ENCODE measurements around the gene MLLT1. TPM values are rescaled to one million over a fixed set of nuclear protein-coding genes. Genes with fewer than 3 reads are reported as not detected.
A peak's percentile ranks its signal among the peaks of the same experiment; 100 is the strongest.

MLLT1 gene
- total RNA-seq, 1 experiment from 2014 or later: 58.3 TPM

DNA sequence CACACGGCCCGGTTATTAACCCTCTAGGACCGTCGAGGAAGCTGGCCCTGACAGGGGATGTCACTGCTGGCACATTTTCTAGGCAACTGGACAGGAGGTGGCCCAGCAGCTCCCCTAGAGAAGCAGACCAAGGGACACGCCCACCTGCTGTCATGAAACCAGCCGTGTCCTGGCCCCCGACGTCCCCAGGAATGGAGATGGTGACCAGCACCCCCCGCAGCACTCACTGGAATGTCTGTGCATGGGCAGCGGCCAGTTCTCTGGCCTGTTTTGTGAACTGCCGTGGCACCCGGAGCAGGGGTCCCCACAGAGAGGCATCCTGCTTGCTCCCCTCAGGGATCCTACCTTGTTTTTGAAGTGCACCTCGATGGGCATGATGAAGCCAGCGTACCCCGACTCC lies 17.9 kb downstream of the MLLT1 start:
- Histone ChIP-seq H3K4me3 (ENCODE audit: low read depth in 2 of 2, low read length in 2 of 2) (no peak overlapping the region), H3K27ac (ENCODE audit: low read length) (no peak overlapping the region), H3K27me3 (ENCODE audit: control insufficient read depth, insufficient read depth, low read length) (no peaks in the 10 kb centered on the region), H3K9me3 (ENCODE audit: control insufficient read depth, insufficient read depth, low read depth, low read length) (no peaks in the 10 kb centered on the region), H3K4me1 (ENCODE audit: control insufficient read depth, insufficient read depth, low read length) (no peaks in the 10 kb centered on the region), H3K36me3 (ENCODE audit: control insufficient read depth, insufficient read depth, low read length) (no peaks in the 10 kb centered on the region)
- intact Hi-C loops (cut with micrococcal nuclease; ENCODE audit: unreplicated experiment): no loop called here
- TF ChIP-seq POLR2AphosphoS5 (IDR thresholded peaks at IDR 0.05; ENCODE audit: low read depth, low read length) (no peak), SIN3A (IDR thresholded peaks at IDR 0.05; ENCODE audit: borderline replicate concordance, insufficient read depth, low read depth, low read length) (no peak), TCF7L2 (IDR thresholded peaks at IDR 0.05; ENCODE audit: low read depth, low read length) (no peak)
- TF ChIP-seq, protein P1, sequence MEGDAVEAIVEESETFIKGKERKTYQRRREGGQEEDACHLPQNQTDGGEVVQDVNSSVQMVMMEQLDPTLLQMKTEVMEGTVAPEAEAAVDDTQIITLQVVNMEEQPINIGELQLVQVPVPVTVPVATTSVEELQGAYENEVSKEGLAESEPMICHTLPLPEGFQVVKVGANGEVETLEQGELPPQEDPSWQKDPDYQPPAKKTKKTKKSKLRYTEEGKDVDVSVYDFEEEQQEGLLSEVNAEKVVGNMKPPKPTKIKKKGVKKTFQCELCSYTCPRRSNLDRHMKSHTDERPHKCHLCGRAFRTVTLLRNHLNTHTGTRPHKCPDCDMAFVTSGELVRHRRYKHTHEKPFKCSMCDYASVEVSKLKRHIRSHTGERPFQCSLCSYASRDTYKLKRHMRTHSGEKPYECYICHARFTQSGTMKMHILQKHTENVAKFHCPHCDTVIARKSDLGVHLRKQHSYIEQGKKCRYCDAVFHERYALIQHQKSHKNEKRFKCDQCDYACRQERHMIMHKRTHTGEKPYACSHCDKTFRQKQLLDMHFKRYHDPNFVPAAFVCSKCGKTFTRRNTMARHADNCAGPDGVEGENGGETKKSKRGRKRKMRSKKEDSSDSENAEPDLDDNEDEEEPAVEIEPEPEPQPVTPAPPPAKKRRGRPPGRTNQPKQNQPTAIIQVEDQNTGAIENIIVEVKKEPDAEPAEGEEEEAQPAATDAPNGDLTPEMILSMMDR (IDR thresholded peaks at IDR 0.05): no peak
- TF ChIP-seq, protein P2, sequence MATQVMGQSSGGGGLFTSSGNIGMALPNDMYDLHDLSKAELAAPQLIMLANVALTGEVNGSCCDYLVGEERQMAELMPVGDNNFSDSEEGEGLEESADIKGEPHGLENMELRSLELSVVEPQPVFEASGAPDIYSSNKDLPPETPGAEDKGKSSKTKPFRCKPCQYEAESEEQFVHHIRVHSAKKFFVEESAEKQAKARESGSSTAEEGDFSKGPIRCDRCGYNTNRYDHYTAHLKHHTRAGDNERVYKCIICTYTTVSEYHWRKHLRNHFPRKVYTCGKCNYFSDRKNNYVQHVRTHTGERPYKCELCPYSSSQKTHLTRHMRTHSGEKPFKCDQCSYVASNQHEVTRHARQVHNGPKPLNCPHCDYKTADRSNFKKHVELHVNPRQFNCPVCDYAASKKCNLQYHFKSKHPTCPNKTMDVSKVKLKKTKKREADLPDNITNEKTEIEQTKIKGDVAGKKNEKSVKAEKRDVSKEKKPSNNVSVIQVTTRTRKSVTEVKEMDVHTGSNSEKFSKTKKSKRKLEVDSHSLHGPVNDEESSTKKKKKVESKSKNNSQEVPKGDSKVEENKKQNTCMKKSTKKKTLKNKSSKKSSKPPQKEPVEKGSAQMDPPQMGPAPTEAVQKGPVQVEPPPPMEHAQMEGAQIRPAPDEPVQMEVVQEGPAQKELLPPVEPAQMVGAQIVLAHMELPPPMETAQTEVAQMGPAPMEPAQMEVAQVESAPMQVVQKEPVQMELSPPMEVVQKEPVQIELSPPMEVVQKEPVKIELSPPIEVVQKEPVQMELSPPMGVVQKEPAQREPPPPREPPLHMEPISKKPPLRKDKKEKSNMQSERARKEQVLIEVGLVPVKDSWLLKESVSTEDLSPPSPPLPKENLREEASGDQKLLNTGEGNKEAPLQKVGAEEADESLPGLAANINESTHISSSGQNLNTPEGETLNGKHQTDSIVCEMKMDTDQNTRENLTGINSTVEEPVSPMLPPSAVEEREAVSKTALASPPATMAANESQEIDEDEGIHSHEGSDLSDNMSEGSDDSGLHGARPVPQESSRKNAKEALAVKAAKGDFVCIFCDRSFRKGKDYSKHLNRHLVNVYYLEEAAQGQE (IDR thresholded peaks at IDR 0.05; ENCODE audit: insufficient read depth in 1 of 2, low read depth in 2 of 2, low read length in 1 of 2): no peak
- CTCF ChIA-PET: no interaction called here
- DNase-seq (ENCODE audit: low read depth, low spot score) (no peak), ATAC-seq (no peak)
- in situ Hi-C loops (cut with HindIII; ENCODE audit: low pct_unique_long_range_greater_than_20kb, low sequenced_read_pairs): no loop called here
- BruUV-seq (replicated peaks): no TSS peak
- POLR2A ChIA-PET: no interaction called here

DNA sequence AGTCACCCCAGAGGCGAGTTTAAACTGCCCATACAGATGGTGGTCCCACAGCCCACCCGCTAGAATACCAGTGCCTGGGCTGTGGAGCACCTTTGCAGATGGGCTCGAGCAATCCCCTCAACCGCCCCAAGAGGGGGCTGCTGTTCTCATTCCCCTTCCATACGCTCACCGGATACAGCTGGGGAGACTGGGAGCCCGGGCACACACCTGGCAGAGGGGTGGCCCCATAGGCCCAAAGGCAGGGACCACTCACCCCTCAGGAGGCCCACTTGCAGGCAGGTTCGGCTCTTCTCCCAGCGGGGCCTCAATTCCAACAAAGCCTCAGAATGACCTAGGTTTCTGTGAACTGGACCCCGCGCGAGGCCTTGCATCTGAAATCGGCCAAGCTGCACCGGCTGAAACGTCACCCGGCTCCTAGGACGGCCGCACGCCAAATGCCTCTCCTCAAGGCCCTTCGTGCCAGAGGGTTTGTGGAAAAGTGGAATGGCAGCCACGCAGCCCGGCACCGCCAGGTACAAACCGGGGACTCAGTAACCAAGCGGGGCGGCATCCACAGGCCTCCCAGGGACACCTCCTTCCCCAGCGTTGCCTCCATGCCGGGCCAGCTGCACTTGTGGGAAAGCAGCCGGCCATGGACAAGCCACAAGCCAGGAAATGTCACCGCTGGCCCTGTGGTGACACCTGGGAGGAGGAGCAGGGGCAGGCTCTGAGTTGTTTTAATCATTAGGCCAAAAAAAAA lies 18.7 kb downstream of the MLLT1 start:
- no TSS peak for BruUV-seq (replicated peaks)
- ChIA-PET POLR2A (interaction anchor here (0.5 kb wide), 1 partner anchor 122 kb away, joined by 4 read pairs; no protein-coding TSS in a partner anchor), CTCF (no interaction called here)
- intact Hi-C loops (cut with micrococcal nuclease; ENCODE audit: unreplicated experiment) (no loop called here), in situ Hi-C loops (cut with HindIII; ENCODE audit: low pct_unique_long_range_greater_than_20kb, low sequenced_read_pairs) (no loop called here)
- H3K36me3 ChIP-seq (ENCODE audit: control insufficient read depth, insufficient read depth, low read length): no peaks in the 10 kb centered on the region
- DNase-seq (ENCODE audit: low read depth, low spot score) (no peak), ATAC-seq (peak; percentile 90)
- H3K9me3 ChIP-seq (ENCODE audit: control insufficient read depth, insufficient read depth, low read depth, low read length): no peaks in the 10 kb centered on the region
- no peak overlapping the region for H3K4me3 ChIP-seq (ENCODE audit: low read depth in 2 of 2, low read length in 2 of 2)
- no peaks in the 10 kb centered on the region for H3K4me1 ChIP-seq (ENCODE audit: control insufficient read depth, insufficient read depth, low read length)
- TF ChIP-seq POLR2AphosphoS5 (IDR thresholded peaks at IDR 0.05; ENCODE audit: low read depth, low read length) (no peak), TCF7L2 (IDR thresholded peaks at IDR 0.05; ENCODE audit: low read depth, low read length) (no peak), SIN3A (IDR thresholded peaks at IDR 0.05; ENCODE audit: borderline replicate concordance, insufficient read depth, low read depth, low read length) (no peak)
- TF ChIP-seq, protein P2 (IDR thresholded peaks at IDR 0.05; ENCODE audit: insufficient read depth in 1 of 2, low read depth in 2 of 2, low read length in 1 of 2): no peak
- TF ChIP-seq, protein P1 (IDR thresholded peaks at IDR 0.05): peak; percentile 77
- H3K27ac ChIP-seq (ENCODE audit: low read length): no peak overlapping the region
- no peaks in the 10 kb centered on the region for H3K27me3 ChIP-seq (ENCODE audit: control insufficient read depth, insufficient read depth, low read length)

Data from Panc1 (cell line).